Measurements from ENCODE around the gene VDR. TPM values are rescaled to one million over a fixed set of nuclear protein-coding genes. Genes with fewer than 3 reads are reported as not detected.
A peak's percentile ranks its signal among the peaks of the same experiment; 100 is the strongest.

Gene VDR
- total RNA-seq, 1 experiment from 2014 or later, result 9.5 TPM

DNA sequence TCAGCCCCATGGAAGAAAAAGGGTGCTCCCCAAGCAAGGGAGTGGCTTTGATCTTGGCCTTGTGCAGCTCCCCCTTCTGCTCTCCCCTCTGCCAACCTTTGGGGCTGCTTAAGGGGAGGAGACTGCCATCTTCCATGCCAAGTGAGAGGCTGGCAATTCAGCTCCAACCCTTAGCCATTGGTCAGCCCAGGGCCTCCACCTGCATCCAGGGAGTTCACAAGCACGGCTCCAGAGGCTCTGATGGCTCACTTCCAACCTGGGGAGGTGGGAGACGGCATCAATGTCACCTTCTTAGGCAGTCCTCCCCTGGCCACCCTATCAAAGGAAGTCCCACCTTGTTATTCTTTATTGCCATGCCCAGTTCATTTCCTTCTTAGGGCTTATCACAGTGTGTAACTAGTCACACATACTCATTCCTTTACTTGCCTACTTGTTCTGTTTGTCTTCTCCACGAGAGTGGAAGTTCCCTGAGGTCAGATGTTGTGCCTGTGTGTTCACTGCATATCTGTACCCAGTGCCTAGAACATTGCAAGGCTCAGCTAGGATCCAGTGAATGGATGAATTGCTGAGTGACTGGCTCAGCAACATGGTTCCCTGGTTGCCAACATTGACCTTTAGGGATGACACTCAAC, 90.1 kb downstream of the VDR start:
- TF ChIP-seq RAD21 (IDR thresholded peaks at IDR 0.05; ENCODE audit: low read depth), result no peak
- no peak for TF ChIP-seq SIN3A (IDR thresholded peaks at IDR 0.05; ENCODE audit: low read depth)
- TF ChIP-seq, protein P1, sequence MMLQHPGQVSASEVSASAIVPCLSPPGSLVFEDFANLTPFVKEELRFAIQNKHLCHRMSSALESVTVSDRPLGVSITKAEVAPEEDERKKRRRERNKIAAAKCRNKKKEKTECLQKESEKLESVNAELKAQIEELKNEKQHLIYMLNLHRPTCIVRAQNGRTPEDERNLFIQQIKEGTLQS (IDR thresholded peaks at IDR 0.05), result no peak
- no peak for TF ChIP-seq SP1 (IDR thresholded peaks at IDR 0.05; ENCODE audit: low read depth)
- TF ChIP-seq EZH2 (IDR thresholded peaks at IDR 0.05), result no peak
- TF ChIP-seq ZFX (IDR thresholded peaks at IDR 0.05), result no peak
- TF ChIP-seq ZNF274 (IDR thresholded peaks at IDR 0.05; ENCODE audit: low read depth, low read length), result no peak
- TF ChIP-seq CBX3 (IDR thresholded peaks at IDR 0.05; ENCODE audit: low read depth), result no peak
- TF ChIP-seq MAX (IDR thresholded peaks at IDR 0.05), result no peak
- no peak for TF ChIP-seq FOSL1 (IDR thresholded peaks at IDR 0.05; ENCODE audit: low read depth)
- no peak for TF ChIP-seq EZH2phosphoT487 (IDR thresholded peaks at IDR 0.05; ENCODE audit: borderline replicate concordance)
- TF ChIP-seq, protein P2, sequence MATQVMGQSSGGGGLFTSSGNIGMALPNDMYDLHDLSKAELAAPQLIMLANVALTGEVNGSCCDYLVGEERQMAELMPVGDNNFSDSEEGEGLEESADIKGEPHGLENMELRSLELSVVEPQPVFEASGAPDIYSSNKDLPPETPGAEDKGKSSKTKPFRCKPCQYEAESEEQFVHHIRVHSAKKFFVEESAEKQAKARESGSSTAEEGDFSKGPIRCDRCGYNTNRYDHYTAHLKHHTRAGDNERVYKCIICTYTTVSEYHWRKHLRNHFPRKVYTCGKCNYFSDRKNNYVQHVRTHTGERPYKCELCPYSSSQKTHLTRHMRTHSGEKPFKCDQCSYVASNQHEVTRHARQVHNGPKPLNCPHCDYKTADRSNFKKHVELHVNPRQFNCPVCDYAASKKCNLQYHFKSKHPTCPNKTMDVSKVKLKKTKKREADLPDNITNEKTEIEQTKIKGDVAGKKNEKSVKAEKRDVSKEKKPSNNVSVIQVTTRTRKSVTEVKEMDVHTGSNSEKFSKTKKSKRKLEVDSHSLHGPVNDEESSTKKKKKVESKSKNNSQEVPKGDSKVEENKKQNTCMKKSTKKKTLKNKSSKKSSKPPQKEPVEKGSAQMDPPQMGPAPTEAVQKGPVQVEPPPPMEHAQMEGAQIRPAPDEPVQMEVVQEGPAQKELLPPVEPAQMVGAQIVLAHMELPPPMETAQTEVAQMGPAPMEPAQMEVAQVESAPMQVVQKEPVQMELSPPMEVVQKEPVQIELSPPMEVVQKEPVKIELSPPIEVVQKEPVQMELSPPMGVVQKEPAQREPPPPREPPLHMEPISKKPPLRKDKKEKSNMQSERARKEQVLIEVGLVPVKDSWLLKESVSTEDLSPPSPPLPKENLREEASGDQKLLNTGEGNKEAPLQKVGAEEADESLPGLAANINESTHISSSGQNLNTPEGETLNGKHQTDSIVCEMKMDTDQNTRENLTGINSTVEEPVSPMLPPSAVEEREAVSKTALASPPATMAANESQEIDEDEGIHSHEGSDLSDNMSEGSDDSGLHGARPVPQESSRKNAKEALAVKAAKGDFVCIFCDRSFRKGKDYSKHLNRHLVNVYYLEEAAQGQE (IDR thresholded peaks at IDR 0.05; ENCODE audit: low read depth), result no peak
- no peak for TF ChIP-seq POLR2A (IDR thresholded peaks at IDR 0.05; ENCODE audit: borderline replicate concordance, extremely low read depth, insufficient read depth, insufficient read length)
- no peaks in the 10 kb centered on the region for H3K9me3 ChIP-seq (ENCODE audit: control insufficient read depth in 1 of 2, insufficient read depth in 1 of 2, low read depth in 1 of 2, low read length in 2 of 2)
- no peak overlapping the region for H2AFZ ChIP-seq (ENCODE audit: low read depth, low read length, poor library complexity, severe bottlenecking)
- H3K4me2 ChIP-seq (ENCODE audit: low read length), result peak overlapping the region; percentile 97; the same call in 1 of the 2 replicates
- intact Hi-C loops (cut with micrococcal nuclease), result no loop called here
- H4K20me1 ChIP-seq (ENCODE audit: insufficient read depth), result no peaks in the 10 kb centered on the region
- H3K9me2 ChIP-seq (ENCODE audit: insufficient read depth), result no peaks in the 10 kb centered on the region
- H3K27ac ChIP-seq (ENCODE audit: low read depth, low read length), result no peak overlapping the region
- DNase-seq (ENCODE audit: low read depth, low spot score) (no peak), ATAC-seq (no peak)
- ChIA-PET POLR2A (no interaction called here), RAD21 (ENCODE audit: low non-redundant PET in 1 of 2, low total read pairs in 2 of 2, uncharacterized antibody in 2 of 2, unreplicated experiment in 2 of 2) (no interaction called here), CTCF (interaction anchor here (3.7 kb wide), 1 partner anchor 23 kb away, joined by 20 read pairs; no protein-coding TSS in a partner anchor)
- BruUV-seq (replicated peaks), result no TSS peak
- H3K4me3 ChIP-seq (replicated peaks in 1 of 2; ENCODE audit: low read depth in 1 of 2, low read length in 2 of 2), result no peak overlapping the region
- H3K4me1 ChIP-seq (ENCODE audit: control insufficient read depth in 1 of 2, insufficient read depth in 2 of 2, low read length in 2 of 2), result peaks cover 44 to 94% of the 10 kb centered on the region in 2 experiments
- H3K79me2 ChIP-seq (ENCODE audit: insufficient read depth, low read length), result peaks cover 94% of the 10 kb centered on the region
- H3K36me3 ChIP-seq (ENCODE audit: control insufficient read depth in 1 of 2, insufficient read depth in 2 of 2, low read length in 2 of 2), result no peaks in the 10 kb centered on the region
- H3K27me3 ChIP-seq (ENCODE audit: insufficient read depth, low read length), result no peaks in the 10 kb centered on the region
- H3K9ac ChIP-seq (ENCODE audit: low read length), result no peak overlapping the region

Measured in HCT116 (cell line).